Stimulated activated CD4-positive, alpha-beta T cell treated with anti-CD3 and anti-CD28 coated beads, Interleukin-12 subunit alpha, Interleukin-12 subunit beta, amount 100 ng/mL, for 4 hours (primary cell): ENCODE results near the gene SSBP3.
"Not testable (repeated sequence)": the region's sequence is repeated elsewhere in the genome, so short reads cannot be mapped to it uniquely, and the experiment has no call there.

Experiments
- DNase-seq: peaks from one replicate; pipeline ENCODE4 v3.0.0-alpha.2; 2020

Gene SSBP3

GRCh38 chr1:54237586-54237985 is 168.6 kb downstream of the SSBP3 start:
- no peak for DNase-seq

GRCh38 chr1:54234284-54234683 is 171.9 kb downstream of the SSBP3 start:
- DNase-seq = no peak

GRCh38 chr1:54233196-54233595 is 173.0 kb downstream of the SSBP3 start:
- DNase-seq = not testable (repeated sequence)

DNA sequence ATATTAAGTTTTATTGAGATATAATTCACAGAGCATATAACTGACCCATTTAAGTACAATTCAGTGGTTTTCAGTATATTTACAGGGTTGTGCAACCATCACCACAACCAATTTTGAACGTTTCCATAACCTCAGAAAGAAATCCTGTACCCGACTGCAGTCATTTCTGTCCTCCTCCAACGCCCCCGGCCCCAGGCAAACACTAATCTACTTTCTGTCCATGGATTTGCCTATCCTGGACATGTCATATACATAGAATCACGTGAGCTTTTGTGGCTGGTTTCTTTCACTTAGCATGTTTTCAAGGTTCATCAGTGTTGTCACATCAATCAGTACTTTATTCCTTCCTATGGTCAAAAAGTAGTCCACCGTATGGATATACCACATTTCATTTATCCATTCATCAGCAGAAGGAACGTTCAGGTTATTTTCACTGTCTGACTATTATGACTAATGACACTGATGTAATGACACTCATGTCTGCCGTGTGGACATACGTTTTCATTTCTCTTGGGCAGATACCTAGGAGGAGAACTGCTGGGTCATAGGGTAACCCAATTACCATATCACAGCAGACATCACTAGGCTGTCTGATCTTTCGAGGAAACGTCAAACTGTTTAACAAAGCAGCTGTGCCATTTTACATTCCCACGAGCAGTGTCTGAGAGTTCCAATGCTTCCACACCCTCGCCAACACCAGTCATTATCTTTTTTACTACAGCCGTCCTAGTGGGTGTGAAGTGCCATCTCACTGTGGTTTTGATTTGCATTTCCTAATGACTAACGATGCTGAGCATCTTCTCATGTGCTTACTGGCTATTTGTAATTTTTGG is 175.5 kb downstream of the SSBP3 start:
- DNase-seq = no peak

DNA sequence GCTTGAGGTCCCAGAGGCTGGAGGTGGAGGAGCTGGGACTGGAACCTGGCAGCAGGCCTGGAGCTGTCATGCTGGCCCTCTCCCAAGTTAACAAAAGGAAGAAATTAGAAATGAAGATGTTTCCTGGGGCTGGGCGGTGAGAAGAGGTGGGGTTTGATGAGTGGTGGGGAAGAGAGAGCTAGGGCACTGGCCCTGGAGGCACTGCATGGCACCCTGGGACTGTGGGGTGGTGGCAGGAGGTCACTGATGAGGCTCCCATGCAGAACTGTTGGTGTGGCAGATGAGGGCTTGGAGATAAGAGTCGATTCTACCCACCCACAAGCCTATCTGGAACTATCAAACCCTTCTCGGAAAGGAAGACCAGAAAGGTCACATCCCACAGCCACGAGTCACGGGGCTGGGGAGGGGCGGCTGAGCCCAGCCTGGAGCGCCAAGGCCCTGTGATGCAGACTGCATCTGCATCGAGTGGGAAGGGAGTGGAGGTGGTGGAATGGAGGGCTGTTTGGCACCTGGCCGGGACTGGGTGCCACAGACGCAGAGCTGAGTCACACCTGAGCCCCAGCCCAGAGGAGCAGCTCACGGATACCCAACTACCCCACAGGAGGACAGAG is 176.8 kb downstream of the SSBP3 start:
- DNase-seq = no peak

DNA sequence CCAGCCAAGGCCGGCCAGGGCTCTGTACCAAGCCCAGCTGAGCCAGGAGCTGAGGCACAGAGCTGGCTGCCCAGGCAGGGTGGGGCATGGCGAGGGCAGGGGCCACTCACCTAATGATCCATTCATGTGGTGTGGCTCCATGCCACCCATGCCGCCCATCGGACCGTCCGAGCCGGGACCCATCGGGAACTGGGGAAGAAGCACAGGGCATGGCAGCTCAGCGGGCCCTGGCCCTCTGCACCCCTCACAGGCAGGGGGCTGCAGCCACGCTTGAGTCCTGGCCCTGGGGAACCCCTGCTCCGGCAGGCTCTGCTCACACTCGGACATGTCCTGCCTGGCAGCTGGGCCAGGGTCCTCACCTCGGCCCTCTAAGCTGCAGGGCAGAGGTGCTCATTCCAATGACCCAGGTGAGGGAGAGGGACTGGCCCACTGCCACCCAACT is 177.5 kb downstream of the SSBP3 start:
- no peak for DNase-seq

- no peak for DNase-seq
Observed at GRCh38 chr1:54227891-54228310, 178.3 kb downstream of the SSBP3 start.

DNA sequence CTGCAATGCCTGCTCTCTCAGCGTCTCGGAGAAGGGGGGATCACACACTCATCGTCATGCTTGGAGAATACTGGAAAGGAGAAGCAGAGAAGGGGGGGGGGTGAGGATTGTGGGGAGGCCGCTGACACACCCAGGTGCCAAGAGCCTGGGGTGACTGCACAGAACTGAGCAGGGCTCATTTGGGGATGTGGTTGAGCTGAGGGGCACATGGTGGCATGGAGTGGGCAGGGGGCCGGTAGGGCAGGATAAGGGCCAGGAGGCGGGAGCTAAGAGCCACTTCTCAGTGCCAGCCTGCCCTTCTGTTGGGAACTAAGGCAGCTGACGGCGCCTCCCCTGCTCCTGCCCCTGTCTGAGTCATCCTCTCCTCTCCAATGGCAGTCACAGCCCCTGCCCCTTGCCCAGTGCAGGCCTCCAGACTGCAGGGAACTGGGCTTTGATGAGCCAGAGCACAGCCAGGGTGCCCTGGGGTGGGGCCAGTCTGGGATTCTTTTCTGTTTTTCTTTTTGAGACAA is 179.0 kb downstream of the SSBP3 start:
- DNase-seq = no peak

DNA sequence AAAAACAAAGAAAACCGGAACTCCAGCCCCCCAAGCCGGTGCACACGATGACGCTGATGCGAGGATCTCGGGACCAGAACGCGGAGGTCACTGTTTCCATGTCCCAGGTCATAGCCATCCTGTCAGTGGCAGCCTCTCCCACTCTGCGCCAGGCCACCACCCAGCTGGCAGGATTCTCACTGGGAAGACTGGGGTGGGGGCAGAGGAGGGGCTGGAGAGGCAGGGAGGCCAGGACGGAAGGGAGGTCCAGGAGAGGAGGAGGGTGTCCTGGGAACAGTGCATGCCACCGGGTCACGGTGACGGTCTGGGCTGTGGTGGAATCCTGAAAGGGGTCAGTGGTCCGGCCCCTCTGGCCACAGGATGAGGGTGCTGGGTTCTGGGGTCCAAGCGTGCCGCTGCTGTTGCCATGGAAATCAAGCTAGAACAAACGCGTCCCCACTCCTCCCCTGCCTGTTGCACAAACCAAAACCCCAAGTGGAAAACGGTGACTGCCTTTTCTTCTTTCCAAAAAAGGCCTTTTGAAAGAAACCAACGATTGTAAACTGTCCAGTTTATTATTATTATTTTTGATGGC is 180.1 kb downstream of the SSBP3 start:
- no peak for DNase-seq

- DNase-seq = no peak
Observed at GRCh38 chr1:54225378-54225777, 180.8 kb downstream of the SSBP3 start.

GRCh38 chr1:54224233-54224632 is 182.0 kb downstream of the SSBP3 start:
- no peak for DNase-seq

GRCh38 chr1:54223441-54224202 is 182.6 kb downstream of the SSBP3 start:
- no peak for DNase-seq

- no peak for DNase-seq
Observed at GRCh38 chr1:54222711-54223110, 183.5 kb downstream of the SSBP3 start.

DNA sequence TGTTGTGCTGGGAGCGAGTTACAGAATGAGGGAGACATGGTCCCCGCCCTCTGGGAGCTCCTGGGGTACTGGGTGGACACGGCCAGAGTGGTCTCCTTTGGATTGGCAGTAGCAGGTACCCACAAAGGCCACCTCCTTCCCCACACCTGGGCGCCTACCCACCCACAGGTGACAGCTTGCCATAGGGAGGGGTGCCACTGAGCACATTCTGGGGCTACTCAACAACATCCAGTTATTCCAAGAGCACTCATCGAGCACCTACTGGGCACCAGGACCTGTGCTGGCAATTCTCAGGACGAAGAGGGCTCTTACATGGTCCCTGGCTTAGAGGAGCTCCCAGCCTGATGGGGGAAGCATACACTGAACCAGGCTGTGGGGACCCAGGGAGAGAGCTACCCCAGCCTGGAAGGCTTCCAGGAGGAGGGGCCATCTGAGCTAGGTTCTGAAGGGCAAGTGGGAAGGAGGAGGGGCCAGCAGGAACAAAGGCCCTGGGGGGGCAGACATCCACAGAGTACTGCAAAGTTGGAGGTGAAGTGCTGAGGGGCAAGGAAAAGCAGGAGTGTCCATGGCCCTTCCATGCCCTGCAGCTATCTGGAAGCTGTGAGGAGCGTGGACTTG is 184.2 kb downstream of the SSBP3 start:
- no peak for DNase-seq

DNA sequence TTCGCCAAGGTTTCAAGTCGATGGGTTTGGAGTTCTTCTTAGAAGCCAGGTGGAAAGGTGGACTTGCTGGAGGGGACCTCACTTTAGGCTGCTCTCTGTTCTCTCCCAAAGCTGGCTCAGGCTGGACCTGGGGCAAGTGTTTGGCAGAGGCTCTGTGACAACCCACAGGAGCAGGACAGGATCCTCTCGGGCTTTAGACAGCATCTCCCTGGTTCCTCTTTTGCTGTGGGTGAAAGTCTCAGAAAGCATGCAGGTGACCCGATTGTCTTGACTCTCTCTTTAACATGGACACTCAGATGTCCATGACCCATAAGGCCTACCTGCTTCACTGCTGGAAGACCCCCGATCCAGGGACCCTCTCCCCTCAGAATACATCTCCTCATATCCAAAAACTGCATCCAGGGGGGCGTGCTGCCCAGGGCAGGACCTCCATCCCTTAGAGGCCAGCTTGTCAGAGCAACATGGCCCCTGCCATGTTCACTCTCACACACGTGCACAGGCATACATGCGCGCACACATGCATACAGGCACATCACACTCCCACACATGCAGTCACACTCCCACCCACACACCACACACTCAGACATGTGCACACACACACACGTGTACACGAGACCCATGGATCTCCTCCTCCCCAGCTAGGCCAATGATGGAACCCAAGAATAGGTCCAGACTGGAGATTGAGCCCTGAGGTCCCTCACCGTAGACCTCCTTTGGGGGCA is 184.9 kb downstream of the SSBP3 start:
- no peak for DNase-seq

DNA sequence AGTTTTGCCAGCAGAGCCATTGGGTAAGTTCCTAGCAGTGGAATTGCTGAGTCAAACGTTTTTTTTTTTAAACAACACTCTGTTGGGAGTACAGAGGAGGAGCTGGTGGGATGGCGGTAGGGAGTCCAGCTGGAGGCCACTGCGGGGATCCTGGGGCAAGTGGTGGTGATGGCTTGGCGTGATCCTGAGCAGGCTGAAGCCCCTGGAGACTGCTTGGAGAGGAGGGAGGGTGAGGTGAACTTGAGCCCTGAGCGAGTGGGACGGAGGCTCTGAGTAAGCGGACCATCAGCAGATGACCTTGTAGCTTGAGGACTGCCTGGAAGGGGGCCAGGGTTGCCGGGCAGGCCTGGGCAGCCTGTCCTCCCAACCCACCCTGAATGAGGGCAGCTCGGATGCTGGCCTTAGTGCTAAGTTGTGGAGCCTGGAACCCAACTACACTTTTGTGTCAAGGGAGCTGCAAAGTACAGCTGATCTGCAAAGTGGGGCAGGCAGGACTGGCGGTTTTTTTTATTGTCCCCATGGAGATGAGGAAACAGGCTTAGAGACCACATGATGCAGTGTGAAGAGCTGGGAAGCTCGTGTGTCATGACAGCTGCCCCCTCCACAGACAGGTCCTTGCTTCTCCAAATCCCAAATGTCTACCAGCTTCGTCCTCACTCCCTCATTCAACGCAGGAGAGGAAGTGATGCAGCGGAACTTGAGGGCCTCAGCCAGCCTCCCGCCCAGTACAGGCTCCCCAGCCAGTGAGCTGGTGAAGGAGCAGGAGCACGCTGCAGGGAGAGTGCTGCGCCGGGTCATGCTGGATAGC is 186.0 kb downstream of the SSBP3 start:
- DNase-seq = no peak

GRCh38 chr1:54219688-54220003 is 186.5 kb downstream of the SSBP3 start:
- no peak for DNase-seq

GRCh38 chr1:54218883-54219687 is 187.1 kb downstream of the SSBP3 start:
- DNase-seq = no peak

GRCh38 chr1:54215523-54215922 is 190.7 kb downstream of the SSBP3 start:
- DNase-seq = no peak

GRCh38 chr1:54212872-54213271 is 193.3 kb downstream of the SSBP3 start:
- DNase-seq = no peak
